GM23248 (cell line): ENCODE measurements around the gene NUDT15.

Experiments
- EZH2 ChIP-seq: fragments of 200-600 bp; sonication (generic); IDR thresholded peaks from 2 replicates; pipeline ENCODE4 v1.6.1; 2018; ENCODE audit warnings: antibody characterized with exemption, mild to moderate bottlenecking; ENCODE audit not compliant: insufficient read depth, poor library complexity, severe bottlenecking
- EZH2phosphoT487 ChIP-seq: fragments of 200-600 bp; sonication (generic); IDR thresholded peaks from 2 replicates; pipeline ENCODE4 v1.6.1; 2018; ENCODE audit warnings: antibody characterized with exemption, moderate library complexity, mild to moderate bottlenecking, low read depth; ENCODE audit not compliant: insufficient read depth

GRCh38 chr13:47990920-47991466 is 46.5 kb upstream of the NUDT15 start:
- TF ChIP-seq EZH2 (no peak), EZH2phosphoT487 (no peak)
